Psoas muscle (tissue), 8 donors: ENCODE results near the gene GRID2IP. TPM values are rescaled to one million over a fixed set of nuclear protein-coding genes. Genes with fewer than 3 reads are reported as not detected.

Experiments
- ATAC-seq, 4 donors: fragments of 200-7000 bp; cut with Tn5 transposase; one replicate each; pipeline ENCODE4 v1.9.1; 2020; ENCODE audit warnings: moderate library complexity in 3 of 4, mild to moderate bottlenecking in 2 of 4
- DNase-seq, 2 donors: peaks; one replicate each; pipeline ENCODE4 v3.0.0-alpha.2; 2020
- H3K27ac ChIP-seq: fragments of 200-600 bp; one replicate; pipeline ENCODE4 v1.8.0; 2022
- H3K27me3 ChIP-seq, 3 donors: fragments of 200-600 bp in 1 of 3; one replicate each; pipeline versions ENCODE4 v1.6.1 to v1.8.0; 2013 to 2022; ENCODE audit warnings: low read length in 2 of 3, mild to moderate bottlenecking in 2 of 3, moderate library complexity in 1 of 3; ENCODE audit not compliant: insufficient read depth in 3 of 3
- H3K36me3 ChIP-seq, 2 donors: fragments of 200-600 bp in 1 of 2; one replicate each; pipeline versions ENCODE4 v1.6.1 to v1.8.0; 2013 to 2022; ENCODE audit warnings: low read depth in 1 of 2, mild to moderate bottlenecking in 1 of 2, moderate library complexity in 1 of 2; ENCODE audit not compliant: insufficient read depth in 1 of 2
- H3K4me1 ChIP-seq: fragments of 200-600 bp; one replicate; pipeline ENCODE4 v1.8.0; 2022
- H3K4me3 ChIP-seq: fragments of 200-600 bp; one replicate; pipeline ENCODE4 v1.8.0; 2022; ENCODE audit warnings: mild to moderate bottlenecking
- H3K9me3 ChIP-seq: fragments of 200-600 bp; one replicate; pipeline ENCODE4 v1.8.0; 2022
- whole genome bisulfite sequencing, 3 donors: extraction: QIAGEN DNeasy Blood & Tissue Kit; methylation state at CpG; one replicate each; pipeline versions ENCODE4 v1.1.6 to v1.1.7; 2013; 5-methylcytosine and 5-hydroxymethylcytosine counted together
- intact Hi-C, 2 donors: fragments of 100-400 bp; cut with DNase I; formaldehyde crosslinking; loops; one replicate each; pipeline versions ENCODE4 v1.11.0 to v1.14.2; 2022
- polyA plus RNA-seq, 3 donors: library from polyadenylated mRNA; stranded (reverse); fragments of 200-250 nt; gene quantifications; one replicate each; pipeline ENCODE4 v1.2.3, GENCODE V29; 2013
- total RNA-seq, 4 donors: library from RNA; stranded (reverse); fragmentation: NEBNext Ultra II Directional in 2 of 4; extraction: Animal tissue kit (Norgen Biotek cat#: 25700) in 2 of 4; gene quantifications; one replicate each; pipeline versions ENCODE4 v1.2.1 to v1.2.4, GENCODE V29; 2021 to 2023
- TF ChIP-seq, protein P1 (sequence below): fragments of 200-600 bp; IDR thresholded peaks from one replicate; pipeline ENCODE4 v1.8.0; 2022; ENCODE audit warnings: antibody characterized with exemption
- donor health status: healthy with polysubstance abuse.
- donor health status: DM: no; HTN: no; CAD: no; lungs with moderate emphysema.
- donor health status: Bipolar disorder and iron deficiency.
- donor health status: healthy.
- donor health status: DM: yes; HTN: yes; CAD: no.
- donor health status: DM: no; HTN: no; CAD: no.
- donor health status: DM: no; HTN: no; CAD: no.
- donor health status: DM: yes; HTN: yes; CAD: no.

The GRID2IP gene
- total and polyA plus RNA-seq, 7 donors: 0.01 to 0.06 (median 0.03) TPM; not detected in 4

DNA sequence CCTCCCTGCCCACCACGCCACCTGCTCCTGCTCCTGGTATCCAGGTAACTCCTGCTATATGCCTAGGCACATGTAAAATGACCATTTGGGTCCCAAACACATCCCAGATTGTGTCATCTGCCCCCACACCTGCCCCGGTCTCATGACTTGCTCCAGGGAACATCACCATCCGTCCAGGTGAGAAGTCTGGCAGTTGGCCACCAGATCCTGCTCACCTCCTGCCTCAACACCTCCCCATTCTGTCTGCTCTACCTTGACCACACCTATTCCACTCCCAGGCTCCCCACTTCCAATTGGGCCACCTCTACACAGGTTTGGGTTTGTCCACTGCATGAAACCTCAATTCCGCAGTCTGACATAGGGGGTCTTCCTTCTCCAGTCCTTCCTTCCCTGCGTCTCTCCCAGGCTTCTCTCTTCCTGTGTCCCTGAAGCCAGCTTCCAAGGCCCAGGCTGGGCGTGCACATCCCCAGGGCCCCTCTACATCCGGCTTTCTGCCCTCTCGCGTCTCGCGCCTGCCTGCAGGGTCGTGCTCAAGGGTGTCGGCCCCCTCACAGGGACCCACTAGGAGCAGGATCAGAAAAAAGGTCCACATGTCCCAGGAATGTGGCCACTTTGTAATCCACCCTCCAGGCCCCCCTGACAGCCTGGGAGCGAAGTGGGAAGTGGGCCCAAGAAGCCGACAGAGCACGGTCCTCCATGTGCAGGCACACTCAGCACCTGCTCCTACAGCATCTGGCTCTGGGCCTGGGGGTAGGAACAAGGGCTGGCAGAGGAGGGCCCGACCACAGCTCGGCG, 54.2 kb downstream of the GRID2IP start:
- Histone ChIP-seq H3K36me3 (no peaks in the 10 kb centered on the region), H3K27ac (no peak overlapping the region), H3K4me3 (no peak overlapping the region), H3K4me1 (no peaks in the 10 kb centered on the region), H3K27me3 (no peaks in the 10 kb centered on the region), H3K9me3 (no peaks in the 10 kb centered on the region)
- ATAC-seq (no peak), DNase-seq (no peak)
- TF ChIP-seq, protein P1, sequence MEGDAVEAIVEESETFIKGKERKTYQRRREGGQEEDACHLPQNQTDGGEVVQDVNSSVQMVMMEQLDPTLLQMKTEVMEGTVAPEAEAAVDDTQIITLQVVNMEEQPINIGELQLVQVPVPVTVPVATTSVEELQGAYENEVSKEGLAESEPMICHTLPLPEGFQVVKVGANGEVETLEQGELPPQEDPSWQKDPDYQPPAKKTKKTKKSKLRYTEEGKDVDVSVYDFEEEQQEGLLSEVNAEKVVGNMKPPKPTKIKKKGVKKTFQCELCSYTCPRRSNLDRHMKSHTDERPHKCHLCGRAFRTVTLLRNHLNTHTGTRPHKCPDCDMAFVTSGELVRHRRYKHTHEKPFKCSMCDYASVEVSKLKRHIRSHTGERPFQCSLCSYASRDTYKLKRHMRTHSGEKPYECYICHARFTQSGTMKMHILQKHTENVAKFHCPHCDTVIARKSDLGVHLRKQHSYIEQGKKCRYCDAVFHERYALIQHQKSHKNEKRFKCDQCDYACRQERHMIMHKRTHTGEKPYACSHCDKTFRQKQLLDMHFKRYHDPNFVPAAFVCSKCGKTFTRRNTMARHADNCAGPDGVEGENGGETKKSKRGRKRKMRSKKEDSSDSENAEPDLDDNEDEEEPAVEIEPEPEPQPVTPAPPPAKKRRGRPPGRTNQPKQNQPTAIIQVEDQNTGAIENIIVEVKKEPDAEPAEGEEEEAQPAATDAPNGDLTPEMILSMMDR: no peak
- 56 to 62% (median 57%) methylated on average over 19 of the region's 19 CpGs for WGBS, 3 donors
- intact Hi-C loops: no loop called here

DNA sequence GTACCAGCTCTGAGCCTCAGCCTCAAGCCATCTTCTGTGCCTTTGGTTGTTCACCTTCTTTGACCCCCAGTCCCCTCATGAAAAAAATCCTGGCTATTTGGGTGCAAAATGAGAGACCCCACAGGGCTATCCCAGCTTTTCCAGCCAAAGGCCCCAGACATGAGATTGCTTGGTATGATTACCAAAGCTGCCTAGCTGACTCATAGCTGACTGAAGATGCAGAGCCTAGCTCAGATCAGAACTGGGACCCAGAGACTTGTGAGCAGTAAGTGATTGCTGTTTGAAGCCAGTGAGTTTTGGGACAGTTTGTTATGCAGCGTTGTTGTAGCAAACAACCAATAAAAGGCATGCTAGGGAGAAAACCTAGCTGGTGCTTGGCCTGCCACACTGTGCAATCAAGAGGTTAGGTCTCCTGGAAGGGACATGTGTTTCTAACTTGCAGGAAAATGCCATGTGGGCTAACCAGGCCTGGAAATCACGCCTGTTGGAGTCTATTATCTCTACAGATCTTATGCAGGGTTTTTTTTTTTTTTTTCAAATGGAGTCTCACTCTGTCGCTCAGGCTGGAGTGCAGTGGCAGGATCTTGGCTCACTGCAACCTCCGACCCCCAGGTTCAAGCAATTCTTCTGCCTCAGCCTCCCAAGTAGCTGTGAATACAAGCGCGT, 55.5 kb downstream of the GRID2IP start:
- intact Hi-C loops: no loop called here
- Histone ChIP-seq H3K4me3 (no peak overlapping the region), H3K36me3 (no peaks in the 10 kb centered on the region), H3K9me3 (no peaks in the 10 kb centered on the region), H3K27me3 (no peaks in the 10 kb centered on the region), H3K4me1 (no peaks in the 10 kb centered on the region), H3K27ac (no peak overlapping the region)
- ATAC-seq: no peak
- TF ChIP-seq, protein P1: no peak
- DNase-seq: no peak
- WGBS, 3 donors: 90 to 96% (median 91%) methylated on average over 6 of the region's 6 CpGs

DNA sequence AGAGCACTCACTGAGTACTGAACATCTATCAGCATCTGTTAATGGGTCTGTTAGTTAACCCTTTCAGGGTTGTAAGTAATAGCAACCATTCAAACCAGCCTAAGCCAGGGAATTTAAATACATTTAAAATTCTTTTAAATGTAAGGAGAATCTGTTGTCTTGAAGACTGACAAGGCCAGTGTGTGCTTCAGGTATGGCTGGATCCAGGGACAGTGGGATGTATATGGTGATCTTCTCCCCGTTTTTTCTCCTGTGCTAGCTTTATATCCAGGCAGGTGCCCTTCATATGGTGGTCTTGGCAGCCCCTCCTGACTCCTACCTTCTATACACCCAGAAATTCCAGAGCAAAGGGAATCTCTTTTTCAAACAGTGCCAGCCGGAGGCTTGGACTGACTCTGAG, 56.9 kb downstream of the GRID2IP start:
- DNase-seq: no peak
- intact Hi-C loops: no loop called here
- Histone ChIP-seq H3K4me3 (no peak overlapping the region), H3K27me3 (no peaks in the 10 kb centered on the region), H3K9me3 (peaks cover 5% of the 10 kb centered on the region), H3K36me3 (no peaks in the 10 kb centered on the region), H3K27ac (no peak overlapping the region), H3K4me1 (no peaks in the 10 kb centered on the region)
- whole genome bisulfite sequencing, 3 donors: 70 to 80% (median 72%) methylated on average over 2 of the region's 2 CpGs
- TF ChIP-seq, protein P1: no peak
- no peak for ATAC-seq

DNA sequence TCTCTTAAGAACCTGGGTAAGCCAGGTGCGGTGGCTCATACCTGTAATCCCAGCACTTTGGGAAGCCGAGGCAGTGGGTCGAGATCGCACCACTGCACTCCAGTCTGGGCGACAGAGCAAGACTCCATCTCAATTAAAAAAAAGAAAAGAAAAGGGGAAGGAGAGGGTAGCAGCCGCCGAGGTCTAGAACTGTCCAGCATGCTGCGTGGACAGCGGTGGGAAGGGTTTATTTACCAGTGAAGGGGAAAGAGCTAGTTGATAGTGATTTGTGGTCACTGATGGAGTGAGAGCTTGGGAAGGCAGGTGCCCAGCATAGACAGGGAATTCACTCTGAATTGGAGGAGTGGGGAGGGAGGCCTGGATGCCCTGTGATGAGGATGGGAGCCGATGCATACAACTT, 60.1 kb downstream of the GRID2IP start:
- intact Hi-C loops: no loop called here
- no peak overlapping the region for H3K27ac ChIP-seq
- DNase-seq: no peak
- H3K27me3 ChIP-seq: no peaks in the 10 kb centered on the region
- H3K9me3 ChIP-seq: peaks cover 5% of the 10 kb centered on the region
- TF ChIP-seq, protein P1: no peak
- no peak overlapping the region for H3K4me3 ChIP-seq
- WGBS, 3 donors: 76 to 85% (median 79%) methylated on average over 10 of the region's 10 CpGs
- ATAC-seq: no peak
- H3K4me1 ChIP-seq: no peaks in the 10 kb centered on the region
- H3K36me3 ChIP-seq: no peaks in the 10 kb centered on the region
